Activated naive CD4-positive, alpha-beta T cell treated with anti-CD3 and anti-CD28 coated beads for 36 hours (primary cell): ENCODE data around the gene SF1. TPM values are rescaled to one million over a fixed set of nuclear protein-coding genes. Genes with fewer than 3 reads are reported as not detected.
"Not testable (repeated sequence)": the region's sequence is repeated elsewhere in the genome, so short reads cannot be mapped to it uniquely, and the experiment has no call there.

ENCODE experiments used
- CTCF ChIA-PET: fragments of 350-600 bp; sonication (Branson Sonifier 250); formaldehyde crosslinking; loops from one replicate; lab custom pipeline; 2021; ENCODE audit warnings: antibody characterized with exemption; lab: Charles Lee
- DNase-seq: peaks from one replicate; pipeline ENCODE4 v3.0.0-alpha.2; 2020
- H3K27ac Mint-ChIP-seq: one replicate; pipeline ENCODE4 v1.8.0; 2021; ENCODE audit warnings: mild to moderate bottlenecking, mixed read lengths
- H3K27me3 Mint-ChIP-seq: one replicate; pipeline ENCODE4 v1.8.0; 2021; ENCODE audit warnings: low read depth, mixed read lengths
- H3K36me3 Mint-ChIP-seq: one replicate; pipeline ENCODE4 v1.8.0; 2021; ENCODE audit warnings: low read depth, mixed read lengths
- H3K4me1 Mint-ChIP-seq: one replicate; pipeline ENCODE4 v1.8.0; 2021; ENCODE audit warnings: low read depth, mixed read lengths
- H3K4me3 Mint-ChIP-seq: one replicate; pipeline ENCODE4 v1.8.0; 2021; ENCODE audit warnings: mild to moderate bottlenecking, moderate library complexity, mixed read lengths
- H3K9me3 Mint-ChIP-seq: one replicate; pipeline ENCODE4 v1.8.0; 2021; ENCODE audit warnings: mixed read lengths
- intact Hi-C: fragments of 100-400 bp; cut with micrococcal nuclease; formaldehyde crosslinking; loops from one replicate; pipeline ENCODE4 v1.15.1; 2023
- total RNA-seq, 2 experiments: library from RNA; stranded (reverse); gene quantifications; one replicate each; pipeline ENCODE4 v1.2.3, GENCODE V29; 2021

The SF1 gene
- total RNA-seq: 100 to 1,000 TPM; 303 to 320 TPM

GRCh38 chr11:64778473-64779298 lies at the start of gene SF1:
SF1 (minus strand) TSS chr11:64778542; CDS start chr11:64778392, 150 bp downstream.
- CTCF ChIA-PET: interaction anchor here (0.6 to 1.1 kb wide), 5 partner anchors 9 to 56 kb away, joined by 3 read pairs; no protein-coding TSS in a partner anchor
- Mint-ChIP-seq H3K27ac (peak within 1 kb of the TSS; percentile 99), H3K9me3 (no peaks in the 10 kb centered on the region), H3K36me3 (peaks cover 43% of the 10 kb centered on the region), H3K27me3 (no peaks in the 10 kb centered on the region), H3K4me1 (peaks cover 53% of the 10 kb centered on the region), H3K4me3 (peak within 1 kb of the TSS; percentile 92)
- DNase-seq: peak; percentile 100
- intact Hi-C loops: loop anchor here (1.0 to 5.0 kb wide), 15 partner anchors 14 to 719 kb away; partner anchors contain the start of genes ARL2, ATG2A, CCDC88B and EHD1

GRCh38 chr11:64827451-64827839 lies 49.1 kb upstream of the SF1 start:
- intact Hi-C loops: no loop called here
- Mint-ChIP-seq H3K27me3 (no peaks in the 10 kb centered on the region), H3K27ac (no peak overlapping the region), H3K9me3 (no peaks in the 10 kb centered on the region), H3K36me3 (no peaks in the 10 kb centered on the region), H3K4me3 (no peak overlapping the region), H3K4me1 (no peaks in the 10 kb centered on the region)
- DNase-seq: no peak
- CTCF ChIA-PET: no interaction called here

GRCh38 chr11:64826578-64827450 lies 48.5 kb upstream of the SF1 start:
- no peaks in the 10 kb centered on the region for H3K27me3 Mint-ChIP-seq

GRCh38 chr11:64826062-64826461 lies 47.7 kb upstream of the SF1 start:
- H3K9me3 Mint-ChIP-seq: no peaks in the 10 kb centered on the region
- no peak for DNase-seq
- H3K27me3 Mint-ChIP-seq: no peaks in the 10 kb centered on the region
- no peaks in the 10 kb centered on the region for H3K36me3 Mint-ChIP-seq
- intact Hi-C loops: no loop called here
- no peaks in the 10 kb centered on the region for H3K4me1 Mint-ChIP-seq
- no peak overlapping the region for H3K27ac Mint-ChIP-seq
- CTCF ChIA-PET: no interaction called here
- H3K4me3 Mint-ChIP-seq: no peak overlapping the region

More at GRCh38 chr11:64826578-64827450, 48.5 kb upstream of the SF1 start:
- no peaks in the 10 kb centered on the region for H3K9me3 Mint-ChIP-seq
- intact Hi-C loops: no loop called here
- CTCF ChIA-PET: no interaction called here
- no peak overlapping the region for H3K4me3 Mint-ChIP-seq
- no peaks in the 10 kb centered on the region for H3K4me1 Mint-ChIP-seq
- H3K27ac Mint-ChIP-seq: no peak overlapping the region
- DNase-seq: no peak
- no peaks in the 10 kb centered on the region for H3K36me3 Mint-ChIP-seq

GRCh38 chr11:64823568-64824119 lies 45.3 kb upstream of the SF1 start:
- no peak for DNase-seq
- no peaks in the 10 kb centered on the region for H3K4me1 Mint-ChIP-seq
- no peaks in the 10 kb centered on the region for H3K36me3 Mint-ChIP-seq
- H3K9me3 Mint-ChIP-seq: no peaks in the 10 kb centered on the region
- H3K27me3 Mint-ChIP-seq: no peaks in the 10 kb centered on the region
- H3K27ac Mint-ChIP-seq: no peak overlapping the region
- intact Hi-C loops: no loop called here
- H3K4me3 Mint-ChIP-seq: no peak overlapping the region
- CTCF ChIA-PET: no interaction called here

GRCh38 chr11:64817476-64817875 lies 39.1 kb upstream of the SF1 start:
- Mint-ChIP-seq H3K27me3 (no peaks in the 10 kb centered on the region), H3K4me1 (no peaks in the 10 kb centered on the region), H3K36me3 (no peaks in the 10 kb centered on the region), H3K4me3 (no peak overlapping the region), H3K9me3 (no peaks in the 10 kb centered on the region), H3K27ac (no peak overlapping the region)
- no peak for DNase-seq
- CTCF ChIA-PET: interaction anchor here (1.5 kb wide), 1 partner anchor 14 kb away, joined by 3 read pairs; no protein-coding TSS in a partner anchor
- intact Hi-C loops: no loop called here

GRCh38 chr11:64815433-64815832 lies 37.1 kb upstream of the SF1 start:
- H3K4me1 Mint-ChIP-seq, H3K27me3 Mint-ChIP-seq, H3K9me3 Mint-ChIP-seq, H3K27ac Mint-ChIP-seq, H3K4me3 Mint-ChIP-seq, H3K36me3 Mint-ChIP-seq, intact Hi-C loops, DNase-seq: not testable (repeated sequence)
- CTCF ChIA-PET: interaction anchor here (0.8 kb wide), 1 partner anchor 514 kb away, joined by 3 read pairs; no protein-coding TSS in a partner anchor

GRCh38 chr11:64814712-64815187 lies 36.4 kb upstream of the SF1 start:
- no peak overlapping the region for H3K27ac Mint-ChIP-seq
- H3K27me3 Mint-ChIP-seq: no peaks in the 10 kb centered on the region
- no peaks in the 10 kb centered on the region for H3K9me3 Mint-ChIP-seq
- CTCF ChIA-PET: no interaction called here
- intact Hi-C loops: no loop called here
- H3K36me3 Mint-ChIP-seq: no peaks in the 10 kb centered on the region
- peaks cover 6% of the 10 kb centered on the region for H3K4me1 Mint-ChIP-seq
- no peak overlapping the region for H3K4me3 Mint-ChIP-seq
- no peak for DNase-seq

GRCh38 chr11:64813826-64814225 lies 35.5 kb upstream of the SF1 start:
- intact Hi-C loops: no loop called here
- Mint-ChIP-seq H3K4me3 (no peak overlapping the region), H3K36me3 (no peaks in the 10 kb centered on the region), H3K27ac (no peak overlapping the region), H3K4me1 (peaks cover 13% of the 10 kb centered on the region), H3K27me3 (no peaks in the 10 kb centered on the region), H3K9me3 (no peaks in the 10 kb centered on the region)
- CTCF ChIA-PET: interaction anchor here (0.7 kb wide), 1 partner anchor 74 kb away, joined by 3 read pairs; no protein-coding TSS in a partner anchor
- no peak for DNase-seq

- peaks cover 20% of the 10 kb centered on the region for H3K4me1 Mint-ChIP-seq
- DNase-seq: peak; percentile 58
- H3K27me3 Mint-ChIP-seq: no peaks in the 10 kb centered on the region
- H3K9me3 Mint-ChIP-seq: no peaks in the 10 kb centered on the region
- intact Hi-C loops: loop anchor here (2.0 kb wide), 2 partner anchors 32 to 68 kb away; partner anchors contain the start of gene SF1
- CTCF ChIA-PET: interaction anchor here (1.0 to 1.7 kb wide), 2 partner anchors 36 to 122 kb away, joined by 4 to 6 read pairs; no protein-coding TSS in a partner anchor
- peak overlapping the region; percentile 97 for H3K4me3 Mint-ChIP-seq
- H3K27ac Mint-ChIP-seq: peak overlapping the region; percentile 84
- H3K36me3 Mint-ChIP-seq: peaks cover 1% of the 10 kb centered on the region
These were observed 32.5 kb upstream of the SF1 start for GRCh38 chr11:64810891-64811272.

GRCh38 chr11:64810271-64810890 lies 32.0 kb upstream of the SF1 start, which contains the start of gene MEN1:
MEN1 (minus strand) TSS chr11:64810551; CDS start chr11:64810109, 442 bp downstream.
- peak within 1 kb of the TSS; percentile 84 for H3K27ac Mint-ChIP-seq
- peak; percentile 93 for DNase-seq
- H3K9me3 Mint-ChIP-seq: no peaks in the 10 kb centered on the region
- intact Hi-C loops: loop anchor here (2.0 kb wide), 2 partner anchors 32 to 68 kb away; partner anchors contain the start of gene SF1
- CTCF ChIA-PET: interaction anchor here (0.6 to 1.7 kb wide), 3 partner anchors 36 to 895 kb away, joined by 3 to 6 read pairs (median 4); no protein-coding TSS in a partner anchor
- H3K4me1 Mint-ChIP-seq: peaks cover 20% of the 10 kb centered on the region
- H3K36me3 Mint-ChIP-seq: peaks cover 2% of the 10 kb centered on the region
- H3K27me3 Mint-ChIP-seq: no peaks in the 10 kb centered on the region
- peak within 1 kb of the TSS; percentile 97 for H3K4me3 Mint-ChIP-seq
